K562 (cell line): ENCODE results near the gene LRRC71.

Source experiments
- ARID4B ChIP-seq: sonication (generic); formaldehyde crosslinking; IDR thresholded peaks from 2 replicates; pipeline ENCODE4 v1.8.0; 2022; ENCODE audit warnings: mild to moderate bottlenecking, missing genetic modification reagents
- CTCF ChIP-seq, 3 experiments: IDR thresholded peaks in 2 of 3; conservative IDR thresholded peaks in 1 of 3; 2 replicates each; pipeline ENCODE4 v1.5.1; 2011 to 2012; ENCODE audit warnings: low read length in 3 of 3, mild to moderate bottlenecking in 3 of 3, control low read depth in 2 of 3, improper control_type of control experiment in 1 of 3, inconsistent platforms in 1 of 3, low read depth in 1 of 3, mixed read lengths in 1 of 3, moderate library complexity in 1 of 3; ENCODE audit not compliant: insufficient read depth in 2 of 3
- KHSRP ChIP-seq: fragments of 450-650 bp; IDR thresholded peaks from 2 replicates; pipeline ENCODE4 v1.6.1; 2017
- ZHX1 ChIP-seq: fragments of 150-350 bp; conservative IDR thresholded peaks from 2 replicates; pipeline ENCODE4 v1.6.1; 2014; ENCODE audit warnings: low read length

- TF ChIP-seq CTCF (IDR thresholded peaks at IDR 0.05 in 2 of 3, conservative IDR thresholded peaks at IDR 0.05 in 1 of 3; ENCODE audit: insufficient read depth in 2 of 3, low read depth in 1 of 3, low read length in 3 of 3) (no peak), KHSRP (no peak), ZHX1 (no peak), ARID4B (CRISPR knock-in tag) (no peak)
Measured at GRCh38 chr1:156959925-156960324, 39.5 kb downstream of the LRRC71 start.
